GM19193 (cell line): ENCODE data around the gene SLC30A10.

Experiments
- POLR2A ChIP-seq: IDR thresholded peaks from 4 replicates; pipeline ENCODE4 v1.6.1; 2011; ENCODE audit not compliant: insufficient read depth, insufficient read length; ENCODE audit errors: extremely low read depth

SLC30A10 gene

GRCh38 chr1:219904934-219905333 is 23.4 kb downstream of the SLC30A10 start:
- TF ChIP-seq POLR2A: no peak

GRCh38 chr1:219903353-219903871 is 24.9 kb downstream of the SLC30A10 start:
- no peak for TF ChIP-seq POLR2A

- TF ChIP-seq POLR2A: no peak
These were observed 25.4 kb downstream of the SLC30A10 start for GRCh38 chr1:219902951-219903350.

- TF ChIP-seq POLR2A: no peak
These were observed 27.5 kb downstream of the SLC30A10 start for GRCh38 chr1:219900882-219901281.

- no peak for TF ChIP-seq POLR2A
These were observed 28.2 kb downstream of the SLC30A10 start for GRCh38 chr1:219900201-219900600.

GRCh38 chr1:219898375-219898774 is 30.0 kb downstream of the SLC30A10 start:
- no peak for TF ChIP-seq POLR2A

GRCh38 chr1:219897914-219898313 is 30.4 kb downstream of the SLC30A10 start:
- TF ChIP-seq POLR2A: no peak

- no peak for TF ChIP-seq POLR2A
These were observed 42.7 kb downstream of the SLC30A10 start for GRCh38 chr1:219885680-219886079.

GRCh38 chr1:219883400-219884332 is 44.7 kb downstream of the SLC30A10 start:
- TF ChIP-seq POLR2A: no peak

GRCh38 chr1:219882755-219883154 is 45.6 kb downstream of the SLC30A10 start:
- no peak for TF ChIP-seq POLR2A

- TF ChIP-seq POLR2A: no peak
These were observed 46.3 kb downstream of the SLC30A10 start for GRCh38 chr1:219882096-219882495.

GRCh38 chr1:219880765-219881457 is 47.4 kb downstream of the SLC30A10 start:
- no peak for TF ChIP-seq POLR2A

- TF ChIP-seq POLR2A: no peak
These were observed 51.6 kb downstream of the SLC30A10 start for GRCh38 chr1:219876798-219877209.

GRCh38 chr1:219875860-219876259 is 52.5 kb downstream of the SLC30A10 start:
- TF ChIP-seq POLR2A: no peak

- TF ChIP-seq POLR2A: no peak
These were observed 56.8 kb downstream of the SLC30A10 start for GRCh38 chr1:219871427-219872057.
